Measurements from ENCODE around the gene CHPF2. TPM values are rescaled to one million over a fixed set of nuclear protein-coding genes. Genes with fewer than 3 reads are reported as not detected.

CHPF2 gene
- total RNA-seq, 4 donors from 2014 or later = 31.4 to 50.2 (median 43.2) TPM

- H3K36me3 ChIP-seq = no peaks in the 10 kb centered on the region
- no peak overlapping the region for H3K27ac ChIP-seq
- no peak overlapping the region for H3K4me3 ChIP-seq
- TF ChIP-seq CTCF (IDR thresholded peaks at IDR 0.05) = no peak
- no peak for TF ChIP-seq POLR2A (IDR thresholded peaks at IDR 0.05)
- no peaks in the 10 kb centered on the region for H3K27me3 ChIP-seq
- H3K4me1 ChIP-seq = no peaks in the 10 kb centered on the region
- H3K9me3 ChIP-seq = no peaks in the 10 kb centered on the region
- no peak for DNase-seq
Measured at GRCh38 chr7:151188252-151188542, 44.1 kb upstream of the CHPF2 start.

- H3K36me3 ChIP-seq = no peaks in the 10 kb centered on the region
- no peak for DNase-seq
Measured at GRCh38 chr7:151189038-151189437, 43.2 kb upstream of the CHPF2 start.

GRCh38 chr7:151191544-151191943 lies 40.7 kb upstream of the CHPF2 start:
- no peaks in the 10 kb centered on the region for H3K9me3 ChIP-seq
- no peaks in the 10 kb centered on the region for H3K4me1 ChIP-seq
- TF ChIP-seq POLR2A (IDR thresholded peaks at IDR 0.05) (no peak), CTCF (IDR thresholded peaks at IDR 0.05) (no peak)
- no peak for DNase-seq
- H3K27ac ChIP-seq = no peak overlapping the region
- H3K4me3 ChIP-seq = no peak overlapping the region
- H3K36me3 ChIP-seq = no peaks in the 10 kb centered on the region
- no peaks in the 10 kb centered on the region for H3K27me3 ChIP-seq

More at GRCh38 chr7:151189038-151189437, 43.2 kb upstream of the CHPF2 start:
- TF ChIP-seq CTCF (IDR thresholded peaks at IDR 0.05) (no peak), POLR2A (IDR thresholded peaks at IDR 0.05) (no peak)
- Histone ChIP-seq H3K4me3 (no peak overlapping the region), H3K9me3 (no peaks in the 10 kb centered on the region), H3K27me3 (no peaks in the 10 kb centered on the region), H3K27ac (no peak overlapping the region), H3K4me1 (no peaks in the 10 kb centered on the region)

- H3K9me3 ChIP-seq = no peaks in the 10 kb centered on the region
- TF ChIP-seq POLR2A (IDR thresholded peaks at IDR 0.05) (no peak), CTCF (IDR thresholded peaks at IDR 0.05) (no peak)
Measured at GRCh38 chr7:151192002-151192539, 40.2 kb upstream of the CHPF2 start.

GRCh38 chr7:151193203-151193978 lies 38.9 kb upstream of the CHPF2 start:
- no peak for TF ChIP-seq POLR2A (IDR thresholded peaks at IDR 0.05)
- TF ChIP-seq CTCF (IDR thresholded peaks at IDR 0.05) = no peak
- H3K27ac ChIP-seq = no peak overlapping the region
- H3K27me3 ChIP-seq = no peaks in the 10 kb centered on the region

More at GRCh38 chr7:151192002-151192539, 40.2 kb upstream of the CHPF2 start:
- no peaks in the 10 kb centered on the region for H3K4me1 ChIP-seq
- DNase-seq = no peak
- no peak overlapping the region for H3K27ac ChIP-seq
- no peak overlapping the region for H3K4me3 ChIP-seq
- no peaks in the 10 kb centered on the region for H3K36me3 ChIP-seq
- H3K27me3 ChIP-seq = no peaks in the 10 kb centered on the region

More at GRCh38 chr7:151193203-151193978, 38.9 kb upstream of the CHPF2 start:
- Histone ChIP-seq H3K4me1 (no peaks in the 10 kb centered on the region), H3K4me3 (no peak overlapping the region), H3K9me3 (no peaks in the 10 kb centered on the region), H3K36me3 (no peaks in the 10 kb centered on the region)
- DNase-seq = no peak
